NCI-H2107 treated with DMSO at 0.1 percent for 48 hours (cell line): ENCODE results near the gene ANO1.

ENCODE experiments used
- DNase-seq: peaks from one replicate; lab custom pipeline; 2025; ENCODE audit not compliant: unreplicated experiment; lab: John Stamatoyannopoulos, UW

The ANO1 gene

DNA sequence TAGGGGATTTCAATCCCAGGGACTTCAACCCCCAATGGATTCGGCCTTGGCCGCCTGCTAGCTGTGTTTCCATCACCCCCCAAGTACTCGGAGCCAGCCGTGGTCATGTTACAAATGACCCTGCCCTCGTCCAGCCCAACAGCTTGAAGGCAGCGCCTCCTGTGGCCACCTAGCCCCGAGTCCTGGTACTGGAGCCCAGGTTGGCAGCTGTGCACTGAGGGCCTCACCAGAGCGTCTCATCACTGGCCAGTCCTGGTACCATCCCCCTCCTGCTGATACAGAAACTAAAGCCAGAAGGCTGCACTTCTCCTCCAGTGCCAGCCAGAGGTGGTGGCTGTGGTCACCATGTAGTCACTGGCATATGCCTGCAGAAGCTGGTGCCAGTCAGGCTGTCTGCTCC lies 80.1 kb downstream of the ANO1 start:
- no peak for DNase-seq

DNA sequence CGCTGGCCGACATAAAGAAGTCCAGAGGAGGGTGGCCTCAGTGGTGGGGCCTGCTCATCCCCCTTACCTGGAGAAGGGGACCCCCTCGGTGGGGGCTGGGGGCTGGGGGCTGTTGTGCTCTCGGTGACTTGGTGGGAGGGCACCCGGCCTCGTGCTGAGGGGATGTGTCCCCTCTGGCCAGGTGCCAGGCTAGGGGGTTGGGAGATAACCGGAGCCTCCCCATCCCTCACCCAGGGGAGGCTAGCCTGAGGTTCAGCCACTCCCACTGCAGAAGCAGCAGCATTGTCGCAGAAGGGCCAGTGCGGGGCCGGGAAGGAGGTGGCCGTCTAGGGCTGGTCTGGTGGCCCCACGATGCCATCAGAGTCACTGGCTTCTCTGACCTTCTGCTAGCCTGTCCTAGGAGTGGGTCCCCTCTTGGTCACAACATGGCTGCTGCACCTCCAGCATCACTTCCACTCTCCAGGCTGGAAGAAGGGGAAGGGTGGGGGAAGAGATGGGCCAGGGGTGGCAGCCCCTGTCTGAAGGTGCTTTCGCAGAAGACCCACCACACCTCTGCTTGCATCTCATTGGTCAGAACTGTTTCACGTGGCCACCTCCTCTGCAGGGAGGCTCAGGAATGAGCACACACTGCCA lies 80.8 kb downstream of the ANO1 start:
- DNase-seq: no peak

DNA sequence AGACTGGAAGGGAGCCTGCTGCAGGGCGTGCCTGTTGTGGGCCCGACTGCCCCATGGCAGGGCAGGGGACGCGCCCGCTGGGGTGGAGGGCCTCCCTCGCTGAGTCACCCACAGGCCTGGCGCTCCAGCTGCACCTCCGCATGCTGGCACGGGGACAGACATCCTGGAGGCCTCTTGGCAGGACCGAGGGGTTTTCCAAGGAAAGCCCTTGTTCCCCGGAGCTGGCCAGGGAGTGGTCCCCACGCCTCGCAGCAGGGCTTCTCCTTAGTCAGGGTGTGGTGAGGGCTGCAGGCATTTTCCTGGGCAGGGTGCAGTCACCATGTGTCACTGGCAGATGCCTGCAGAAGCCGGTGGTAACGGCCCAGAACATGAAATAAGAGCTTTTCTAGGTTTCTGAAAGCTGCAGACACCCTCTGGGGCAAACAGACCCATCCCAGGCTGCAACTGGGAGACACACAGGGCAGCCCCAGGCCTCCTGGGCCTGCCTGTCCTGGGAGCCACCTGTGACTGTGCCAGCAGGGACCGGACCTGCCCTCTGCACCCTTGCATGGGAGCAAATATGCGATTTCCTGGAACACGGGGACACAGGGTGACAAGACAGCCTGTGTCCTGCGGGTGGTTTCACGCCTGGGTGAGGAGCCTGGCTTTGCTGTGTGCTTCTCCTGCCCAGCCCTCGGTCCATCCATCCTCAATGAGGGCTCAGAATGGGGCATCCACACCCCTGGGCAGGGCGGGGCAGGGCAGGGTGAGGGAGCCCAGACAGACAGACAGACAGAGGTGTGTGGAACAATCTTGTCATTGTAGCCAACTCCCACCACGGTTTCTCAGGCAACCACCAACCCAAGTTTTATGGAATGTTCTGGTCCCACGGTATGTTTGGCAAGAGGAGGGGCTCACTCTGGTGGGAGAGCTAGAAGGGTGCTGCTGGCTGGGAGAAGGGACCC lies 81.8 kb downstream of the ANO1 start:
- DNase-seq: no peak

DNA sequence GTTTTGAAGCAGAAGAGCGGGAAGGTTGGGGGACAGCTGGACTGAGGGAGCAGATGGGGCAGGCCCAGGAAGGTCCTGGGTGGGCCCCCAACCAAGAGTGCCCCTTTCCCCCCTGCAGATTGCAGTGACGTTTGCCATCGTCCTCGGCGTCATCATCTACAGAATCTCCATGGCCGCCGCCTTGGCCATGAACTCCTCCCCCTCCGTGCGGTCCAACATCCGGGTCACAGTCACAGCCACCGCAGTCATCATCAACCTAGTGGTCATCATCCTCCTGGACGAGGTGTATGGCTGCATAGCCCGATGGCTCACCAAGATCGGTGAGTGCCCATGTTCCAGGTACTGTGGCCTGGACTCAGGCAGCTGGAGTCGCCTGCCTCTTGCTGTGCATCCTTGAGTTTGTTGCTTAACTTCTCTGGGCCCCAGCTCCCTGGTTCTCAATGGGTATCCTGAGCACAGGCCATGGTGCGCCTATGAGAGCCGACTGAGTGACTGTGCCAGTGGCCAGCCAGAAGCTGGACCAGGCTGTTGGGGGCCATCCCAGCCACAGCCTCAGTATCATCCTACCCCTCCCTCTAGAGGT lies 83.0 kb downstream of the ANO1 start:
- DNase-seq: no peak

DNA sequence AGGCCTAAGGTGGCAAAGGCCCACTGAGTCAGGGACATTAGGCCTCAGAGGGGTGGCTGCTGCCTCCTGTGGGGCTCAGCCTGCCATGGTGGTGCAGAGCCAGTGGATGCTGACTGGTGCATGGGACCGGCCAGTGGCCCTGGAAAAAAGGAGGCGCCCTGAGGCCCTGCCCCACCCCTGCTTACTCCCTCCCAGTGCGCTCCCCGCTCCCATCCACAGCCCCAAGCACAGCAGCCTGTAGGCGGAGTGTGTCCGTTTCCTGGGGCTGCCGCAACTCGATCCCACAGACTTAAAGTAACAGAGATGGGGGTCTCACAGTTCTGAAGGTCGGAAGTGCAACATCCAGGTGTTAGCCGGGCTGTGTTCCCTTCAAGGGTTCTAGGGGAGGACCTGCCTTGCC lies 86.6 kb downstream of the ANO1 start:
- DNase-seq: no peak

DNA sequence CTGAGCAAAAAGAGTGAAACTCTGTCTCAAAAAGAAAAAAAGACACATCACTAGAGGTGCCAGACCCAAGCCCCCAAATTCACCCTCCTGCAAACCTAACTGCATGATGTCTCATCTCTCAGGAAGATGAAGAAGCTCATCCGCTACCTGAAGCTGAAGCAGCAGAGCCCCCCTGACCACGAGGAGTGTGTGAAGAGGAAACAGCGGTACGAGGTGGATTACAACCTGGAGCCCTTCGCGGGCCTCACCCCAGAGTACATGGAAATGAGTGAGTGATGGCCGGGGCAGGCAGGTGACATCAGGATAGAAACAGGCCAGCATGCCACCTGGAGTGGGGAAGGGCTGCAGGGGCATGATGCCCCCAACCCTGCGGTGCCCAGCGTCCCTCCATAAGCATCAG lies 89.0 kb downstream of the ANO1 start:
- DNase-seq: no peak

DNA sequence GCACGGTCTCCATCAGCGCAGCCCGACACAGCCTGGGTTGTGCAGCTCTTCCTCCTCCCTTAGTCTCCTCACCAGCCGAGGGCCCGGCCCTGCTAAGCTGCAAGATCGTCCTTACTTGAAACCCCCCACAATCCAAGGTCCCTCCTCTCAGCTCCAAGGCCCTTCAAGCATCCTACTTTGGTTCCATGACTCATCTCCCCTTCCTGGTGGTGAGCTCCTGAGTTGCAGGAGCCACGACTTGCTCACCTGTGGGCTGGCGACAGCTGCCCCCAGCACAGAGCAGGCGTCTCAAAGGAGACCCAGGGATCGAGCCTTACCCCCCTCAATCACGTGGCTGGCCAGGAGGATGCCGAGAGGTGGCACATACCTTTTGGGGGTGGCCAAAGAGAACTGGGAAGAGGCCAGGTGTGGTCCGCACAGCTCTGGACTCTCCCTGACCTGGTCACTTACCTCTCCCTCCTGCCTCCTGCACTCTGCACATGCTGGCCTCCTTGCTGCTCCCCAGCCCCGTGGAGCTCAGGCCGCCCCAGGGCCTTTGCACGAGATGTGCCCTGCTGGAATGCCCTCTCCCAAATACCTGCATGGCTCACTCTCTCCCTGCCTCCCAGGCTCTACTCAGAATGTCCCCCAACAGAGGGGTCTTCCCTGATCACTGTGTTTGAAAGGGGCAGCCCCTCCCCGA lies 89.7 kb downstream of the ANO1 start:
- no peak for DNase-seq

DNA sequence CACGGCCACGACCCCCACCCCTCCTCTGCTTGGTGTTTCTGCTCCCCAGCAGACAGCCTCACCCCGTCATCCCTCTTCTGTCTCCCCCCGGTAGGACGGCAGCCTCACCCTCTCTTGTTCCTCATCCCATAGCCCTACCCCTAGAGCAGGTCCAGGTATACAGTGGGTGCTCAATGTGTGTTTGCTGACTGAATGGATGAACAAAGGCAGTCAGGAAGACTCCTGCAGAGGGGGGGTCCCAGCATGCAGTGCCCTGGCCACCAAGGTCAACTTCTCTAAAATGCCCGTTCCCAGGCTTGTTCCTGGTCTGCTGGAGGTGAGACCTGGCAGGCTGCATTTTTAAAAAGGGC lies 90.3 kb downstream of the ANO1 start:
- no peak for DNase-seq

DNA sequence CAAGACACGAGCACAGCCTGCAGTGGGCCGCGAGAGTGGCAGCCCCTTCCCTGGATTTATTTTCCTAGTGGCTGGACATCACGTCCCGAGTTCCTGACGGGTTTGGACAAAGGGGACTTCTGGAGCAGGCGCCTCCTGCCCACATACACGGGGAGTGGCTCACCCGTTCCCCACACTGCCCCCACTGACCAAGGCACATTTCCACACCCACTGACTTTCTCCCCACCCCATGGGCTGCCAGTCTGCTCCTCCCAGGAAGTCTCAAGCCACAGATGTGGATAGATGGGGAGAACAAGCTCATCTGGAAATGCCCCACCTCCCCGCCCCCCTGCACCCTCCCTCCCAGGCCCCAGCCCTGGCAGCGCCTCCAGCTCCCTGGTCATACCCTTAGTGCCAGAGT lies 91.0 kb downstream of the ANO1 start:
- no peak for DNase-seq

DNA sequence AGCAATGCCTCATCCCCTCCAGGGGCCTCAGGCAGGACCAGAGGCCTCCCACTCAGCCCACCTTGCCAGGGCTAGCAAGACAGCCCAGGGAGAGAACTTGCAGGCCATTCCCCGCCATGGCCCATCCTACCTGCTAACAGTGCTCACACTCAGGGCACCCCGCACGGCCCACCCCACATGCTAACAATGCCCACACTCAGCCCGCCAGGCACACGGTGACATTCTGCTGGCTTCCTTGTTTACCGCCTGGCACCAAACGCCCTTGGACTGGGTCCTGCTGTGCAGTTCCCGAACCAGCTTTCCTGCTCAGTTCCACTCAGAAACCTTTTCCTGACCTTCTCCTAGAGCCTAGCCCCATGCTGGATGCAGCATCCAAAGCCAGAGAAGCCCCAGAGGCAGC lies 91.5 kb downstream of the ANO1 start:
- no peak for DNase-seq

DNA sequence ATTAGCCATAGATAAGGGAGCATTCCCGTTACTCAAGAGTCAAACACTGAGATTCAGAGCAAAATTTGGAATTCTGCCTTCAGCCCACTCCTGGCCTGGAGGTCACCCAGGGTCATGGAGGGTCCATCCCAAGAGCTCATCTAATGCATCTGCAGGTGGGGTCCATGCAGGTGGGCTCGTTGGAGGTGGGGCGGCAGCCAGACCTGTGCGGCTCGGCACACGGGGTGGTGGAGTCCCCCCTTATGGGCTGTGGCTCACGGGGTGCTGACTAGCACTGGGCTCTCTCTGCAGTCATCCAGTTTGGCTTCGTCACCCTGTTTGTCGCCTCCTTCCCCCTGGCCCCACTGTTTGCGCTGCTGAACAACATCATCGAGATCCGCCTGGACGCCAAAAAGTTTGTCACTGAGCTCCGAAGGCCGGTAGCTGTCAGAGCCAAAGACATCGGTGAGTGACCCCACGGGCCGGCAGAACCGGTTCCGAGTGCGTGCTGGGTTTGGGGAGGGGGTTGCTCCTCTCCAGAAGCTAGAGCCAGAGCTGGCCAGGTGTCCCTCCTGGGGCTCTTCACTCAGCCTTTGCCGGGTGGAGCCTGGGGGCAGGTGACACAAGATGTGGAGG lies 92.6 kb downstream of the ANO1 start:
- no peak for DNase-seq

DNA sequence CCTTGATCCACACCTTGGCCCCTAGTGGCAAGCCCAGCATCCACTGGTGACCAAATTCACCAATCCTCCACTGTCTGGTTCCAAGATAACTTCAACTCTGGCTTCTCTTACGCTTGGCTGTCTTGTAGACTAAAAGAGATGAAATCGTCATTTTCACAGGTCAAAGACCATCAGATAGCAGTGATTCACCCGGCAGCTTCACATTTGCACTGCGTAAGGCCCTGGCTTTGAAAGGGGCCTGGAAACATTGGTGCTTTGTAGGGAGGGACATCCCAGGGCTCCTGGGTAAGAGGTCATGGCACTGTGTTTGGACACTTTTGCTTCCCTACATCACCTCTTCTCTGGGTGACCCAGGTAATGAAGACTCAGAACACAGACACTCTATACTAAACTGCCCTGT lies 94.9 kb downstream of the ANO1 start:
- no peak for DNase-seq

DNA sequence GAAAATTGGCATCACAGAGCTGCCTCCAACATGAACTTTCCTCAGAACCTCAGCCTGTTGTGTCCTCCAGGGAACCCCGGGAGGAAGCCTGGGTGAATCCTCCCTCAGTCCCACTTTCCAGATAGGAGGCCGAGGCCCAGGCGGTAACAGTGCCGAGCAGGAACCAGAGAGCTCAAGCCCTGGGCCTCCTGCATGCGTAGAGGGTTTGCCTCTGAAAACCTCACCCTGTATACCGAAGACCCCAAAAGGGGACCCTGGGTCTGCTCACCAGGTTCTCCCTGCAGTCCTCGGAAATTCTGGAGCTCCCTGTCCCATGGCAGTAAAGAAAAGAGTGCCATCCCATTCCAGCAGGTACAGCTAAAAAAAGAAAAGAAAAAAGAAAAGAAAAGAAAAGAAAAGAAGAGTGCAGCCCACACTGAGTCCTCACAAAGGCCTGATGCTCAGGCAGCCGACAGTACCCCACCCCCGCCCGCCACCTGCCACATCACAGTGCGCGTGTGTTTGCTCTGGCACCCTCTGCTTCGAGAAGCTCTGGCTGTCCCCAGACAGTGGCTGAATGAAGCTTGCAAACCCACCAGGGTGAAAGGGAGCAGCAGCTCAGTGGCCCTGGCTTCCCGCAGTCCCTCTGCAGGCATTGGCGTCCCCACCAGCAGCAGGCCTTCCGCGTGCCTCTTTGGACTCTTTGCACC lies 96.6 kb downstream of the ANO1 start:
- DNase-seq: peak; percentile 34

DNA sequence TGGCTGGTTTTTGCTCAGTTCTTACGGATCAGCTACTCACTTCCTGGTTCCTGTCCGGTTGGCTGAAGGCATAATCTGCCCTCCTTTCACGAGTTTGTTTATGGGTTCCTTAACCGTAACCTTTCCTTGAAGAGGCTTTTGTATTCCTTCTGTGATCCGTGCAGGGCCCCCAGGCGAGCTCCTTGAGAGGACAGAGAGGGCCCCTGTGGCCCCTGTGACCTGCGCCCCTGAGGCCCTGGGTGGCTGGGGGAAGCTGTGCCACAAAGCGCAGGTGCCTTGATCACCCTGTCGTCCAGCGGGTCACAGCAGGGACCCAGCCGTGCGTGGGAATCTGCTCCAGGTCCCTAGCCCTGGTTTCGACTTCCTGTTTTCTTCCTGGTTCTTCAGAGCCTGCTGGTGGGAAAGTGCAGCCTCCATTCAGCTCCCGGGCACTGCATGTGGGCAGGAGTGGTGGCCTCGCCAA lies 97.2 kb downstream of the ANO1 start:
- no peak for DNase-seq

DNA sequence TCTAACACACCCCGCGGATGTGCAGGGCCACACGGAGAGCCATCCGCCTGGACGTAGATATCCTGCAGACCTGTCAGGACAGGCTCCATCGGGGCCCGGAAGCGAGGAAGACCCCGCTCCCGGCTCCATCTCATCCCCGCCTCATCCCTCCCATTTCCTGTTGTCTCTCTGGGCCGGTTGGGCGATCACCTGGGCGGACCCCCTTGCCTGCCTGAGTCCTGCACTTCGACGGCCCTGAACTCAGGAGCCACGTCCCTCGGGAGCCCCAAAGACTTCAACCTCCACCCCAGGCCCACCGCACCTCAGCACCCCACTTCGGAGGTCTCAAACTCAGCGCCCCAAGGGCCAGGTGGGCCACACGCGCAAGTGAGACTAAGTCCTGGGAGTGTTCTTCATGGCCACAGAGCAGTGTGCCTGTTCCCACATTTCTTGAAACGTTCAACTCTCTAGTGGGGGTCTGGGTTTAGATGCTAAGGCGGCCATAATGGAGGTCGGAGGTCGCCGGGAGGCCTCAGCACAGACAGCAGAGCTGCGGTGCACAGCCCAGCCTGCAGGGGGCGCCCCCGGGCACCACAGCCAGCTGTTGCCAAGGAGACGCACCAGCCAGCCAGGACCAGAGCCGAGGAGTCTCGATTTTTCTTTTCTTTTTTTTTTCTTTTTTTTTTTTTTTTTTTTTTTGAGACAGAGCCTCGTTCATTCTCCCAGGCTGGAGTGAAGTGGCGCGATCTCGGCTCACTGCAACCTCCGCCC lies 99.0 kb downstream of the ANO1 start:
- DNase-seq: no peak

DNA sequence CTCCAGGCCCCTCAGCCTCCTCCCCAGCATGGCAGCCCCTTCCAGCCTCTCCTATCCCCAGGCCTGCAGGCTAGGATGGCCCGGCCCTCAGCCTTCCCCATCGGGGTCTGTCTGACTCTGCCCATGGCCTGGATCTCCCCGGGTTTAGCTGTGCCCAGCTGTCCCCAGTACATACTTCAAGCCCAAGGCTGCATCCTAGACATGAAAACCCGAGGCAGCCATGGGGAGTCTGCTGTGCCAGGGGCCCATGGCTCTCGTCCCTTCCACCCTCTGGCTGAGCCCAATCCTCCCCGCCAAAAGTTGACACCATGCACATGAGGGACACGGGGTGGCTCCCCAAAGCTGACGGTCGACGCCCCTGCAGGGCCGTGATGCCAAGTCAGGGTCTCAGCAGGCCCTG lies 102.8 kb downstream of the ANO1 start:
- no peak for DNase-seq

DNA sequence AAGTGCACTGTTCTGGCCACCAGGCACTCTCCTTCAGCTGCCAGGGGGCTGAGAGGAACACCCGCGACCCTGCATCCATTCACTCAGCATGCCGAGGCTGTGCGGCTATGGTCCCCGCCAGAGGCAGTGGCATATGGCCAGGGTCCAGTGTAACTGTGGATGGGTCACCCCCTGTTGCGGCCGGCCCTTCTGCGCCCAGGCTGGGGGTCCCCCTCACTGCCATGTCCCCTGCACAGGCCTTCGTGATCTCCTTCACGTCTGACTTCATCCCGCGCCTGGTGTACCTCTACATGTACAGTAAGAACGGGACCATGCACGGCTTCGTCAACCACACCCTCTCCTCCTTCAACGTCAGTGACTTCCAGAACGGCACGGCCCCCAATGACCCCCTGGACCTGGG lies 104.1 kb downstream of the ANO1 start:
- DNase-seq: no peak

DNA sequence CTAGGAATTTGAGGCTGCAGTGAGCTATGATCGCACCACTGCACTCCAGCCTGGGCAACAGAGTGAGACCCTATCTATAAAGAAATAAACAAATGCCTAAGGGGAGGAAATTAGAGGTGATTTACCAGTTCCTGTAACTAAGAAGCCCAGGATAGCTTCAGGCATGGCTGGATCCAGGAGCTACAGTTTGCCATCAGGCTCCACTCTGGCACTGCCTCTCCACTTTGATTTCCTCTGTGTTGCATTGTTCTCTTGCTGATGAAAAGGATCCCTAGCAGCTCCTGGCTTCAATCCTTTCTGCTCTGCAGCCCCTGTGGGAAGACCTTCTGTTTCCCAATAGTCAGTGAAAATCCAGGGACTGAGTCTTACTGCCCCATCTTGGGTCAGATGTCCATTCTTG lies 104.9 kb downstream of the ANO1 start:
- no peak for DNase-seq

DNA sequence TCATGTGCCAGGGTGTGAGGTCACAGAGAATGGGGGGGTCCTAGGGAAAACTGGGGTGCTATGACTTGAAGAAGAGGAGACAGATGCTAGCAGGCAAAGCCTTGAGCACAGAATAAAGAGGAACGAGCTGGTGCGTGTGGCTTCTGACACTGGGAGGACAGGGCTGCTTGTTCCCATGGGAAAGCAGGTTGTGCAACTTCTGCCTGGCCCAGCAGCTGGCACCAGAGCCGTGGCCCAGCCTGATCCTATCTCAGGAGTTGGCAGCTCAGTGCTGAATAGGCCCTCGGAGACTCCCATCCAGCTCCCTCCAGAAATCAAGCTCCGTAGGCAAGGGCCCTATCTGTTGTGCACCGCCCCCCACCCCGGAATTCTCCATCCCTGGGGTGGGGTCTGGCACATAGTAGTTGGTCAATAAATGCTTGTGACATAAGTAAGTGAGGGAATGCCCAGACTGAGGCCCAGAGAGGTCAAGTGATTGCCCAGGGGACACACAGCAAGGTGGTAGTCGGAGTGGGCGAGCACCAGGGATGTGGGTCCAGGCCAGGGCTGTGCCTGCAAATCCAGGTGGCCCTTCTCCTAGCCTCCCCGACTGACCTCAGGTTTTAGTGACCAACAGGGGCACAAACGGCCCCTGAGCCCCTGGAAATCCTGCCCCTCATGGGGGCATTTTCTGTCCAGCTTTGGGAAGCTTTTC lies 105.5 kb downstream of the ANO1 start:
- peak; percentile 41 for DNase-seq
